Measurements from ENCODE around the gene KRT34.
"Not testable (repeated sequence)": the region's sequence is repeated elsewhere in the genome, so short reads cannot be mapped to it uniquely, and the experiment has no call there.

KRT34 gene

DNA sequence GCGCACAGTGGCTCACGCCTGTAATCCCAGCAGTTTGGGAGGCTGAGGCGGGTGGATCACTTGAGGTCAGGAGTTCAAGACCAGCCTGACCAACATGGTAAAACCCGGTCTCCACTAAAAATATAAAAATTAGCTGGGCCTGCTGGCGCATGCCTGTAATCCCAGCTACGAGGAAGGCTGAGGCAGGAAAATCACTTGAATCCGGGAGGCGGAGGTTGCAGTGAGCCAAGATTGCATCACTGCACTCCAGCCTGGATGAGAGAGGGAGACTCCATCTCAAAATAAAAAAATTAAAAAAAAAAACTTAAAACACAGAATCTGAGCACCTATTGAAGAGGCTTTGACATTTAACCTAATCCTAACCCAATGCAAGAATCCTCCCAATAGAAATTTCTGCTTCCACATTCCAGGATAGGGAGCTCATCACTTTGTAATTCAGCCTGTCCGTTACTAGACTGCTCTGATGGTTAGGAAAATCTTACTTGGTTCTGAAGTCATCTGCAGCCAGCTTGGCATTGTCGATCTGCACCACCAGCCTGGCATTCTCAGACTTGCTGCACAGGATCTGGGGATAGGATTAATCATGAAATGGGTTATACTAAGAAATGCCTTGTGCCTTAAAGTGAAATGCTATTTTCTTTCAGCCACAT is 14.6 kb downstream of the KRT34 start:
- no peak overlapping the region for H3K4me3 ChIP-seq (ENCODE audit: low read depth, low read length)

DNA sequence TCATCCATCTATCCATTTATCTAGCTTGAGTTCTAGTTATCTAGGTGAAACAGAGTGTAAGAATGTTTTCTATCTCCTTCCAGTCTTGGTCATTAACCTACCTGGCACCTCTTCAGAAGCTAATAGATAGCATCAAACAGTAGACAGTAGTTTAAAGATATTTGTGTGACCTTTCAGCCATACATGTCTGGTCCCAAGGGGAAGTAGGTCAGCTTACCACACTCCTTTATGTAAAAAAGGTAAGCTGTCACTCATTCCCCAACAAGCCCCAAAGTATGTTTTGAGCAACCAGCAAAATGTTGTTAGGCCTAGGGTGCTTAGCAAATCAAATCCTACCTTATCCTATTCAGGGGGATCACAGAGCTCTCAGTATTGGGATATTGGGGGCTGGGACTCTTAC is 16.0 kb downstream of the KRT34 start:
- H3K4me3 ChIP-seq (ENCODE audit: low read depth, low read length), result no peak overlapping the region

DNA sequence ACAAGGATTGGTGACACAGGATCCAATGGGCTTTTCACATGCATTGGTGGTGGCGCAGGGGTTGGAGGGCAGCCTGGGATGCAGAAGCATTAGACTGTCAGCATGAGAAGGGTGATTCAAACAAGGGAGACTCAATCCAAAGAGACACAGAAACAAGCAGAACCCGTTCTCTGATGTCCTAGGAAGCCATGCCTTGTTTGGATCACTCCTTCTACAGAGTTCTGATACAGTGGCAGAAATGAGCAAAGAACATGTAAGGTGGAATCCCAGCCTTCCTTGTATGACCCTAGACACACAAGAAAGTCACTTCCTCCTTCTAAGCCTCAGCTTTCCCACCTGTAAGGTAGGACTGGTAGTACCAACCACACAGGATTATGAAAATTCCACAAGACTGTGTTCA is 18.2 kb downstream of the KRT34 start:
- H3K4me3 ChIP-seq (ENCODE audit: low read depth, low read length), result no peak overlapping the region

DNA sequence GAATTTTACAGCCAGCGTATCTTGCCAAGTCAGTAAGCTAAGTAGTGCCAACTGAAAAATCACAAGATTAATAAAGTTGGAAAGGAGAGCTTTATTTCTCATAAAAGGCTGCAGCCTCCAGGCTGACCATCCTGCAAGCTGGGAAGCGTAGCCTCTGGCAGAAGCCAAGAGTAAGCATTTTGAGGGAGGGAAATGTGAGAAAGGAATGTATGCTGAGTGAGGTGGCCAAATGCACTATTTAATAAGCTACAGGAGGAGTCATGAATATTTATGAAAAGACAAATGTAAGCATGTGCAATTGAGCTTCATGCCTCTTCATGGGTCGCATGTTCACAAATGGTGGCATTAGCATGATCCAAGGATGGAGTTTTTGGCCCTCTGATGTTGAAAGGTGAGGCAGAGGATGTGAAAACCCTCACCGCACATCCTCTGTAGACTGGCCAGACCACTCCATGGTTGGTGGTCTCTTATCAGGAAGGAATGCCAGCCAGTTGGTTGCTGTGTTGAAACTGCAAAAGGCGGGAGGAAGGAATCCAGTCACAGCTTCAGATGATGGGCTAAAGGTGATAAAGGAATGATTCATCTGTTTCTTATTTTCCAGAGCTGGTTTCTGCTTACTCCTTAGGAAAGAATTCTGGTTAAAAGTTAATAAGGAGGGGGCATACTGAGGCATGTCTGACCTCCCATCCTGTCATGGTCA is 21.7 kb downstream of the KRT34 start:
- H3K4me3 ChIP-seq (ENCODE audit: low read depth, low read length), result no peak overlapping the region

DNA sequence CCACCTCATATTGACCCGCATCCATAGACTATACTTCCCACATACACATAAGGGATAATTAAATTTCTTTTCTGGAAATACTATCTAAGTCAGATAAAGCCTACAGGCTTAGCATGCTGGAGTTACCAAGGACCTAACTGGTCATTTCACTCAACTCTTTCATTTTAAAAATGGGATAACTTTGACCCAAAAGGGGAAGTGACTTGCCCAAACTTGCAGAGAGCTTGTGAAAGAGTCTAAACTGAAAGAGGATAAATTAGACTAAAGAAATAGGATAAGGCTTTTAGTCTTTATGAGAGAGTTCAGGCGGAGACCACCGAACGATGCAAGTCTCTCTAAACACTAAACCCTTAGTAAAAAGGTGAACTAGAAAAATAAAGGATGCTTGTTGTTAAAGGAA is 27.6 kb downstream of the KRT34 start:
- H3K4me3 ChIP-seq (ENCODE audit: low read depth, low read length), result no peak overlapping the region

DNA sequence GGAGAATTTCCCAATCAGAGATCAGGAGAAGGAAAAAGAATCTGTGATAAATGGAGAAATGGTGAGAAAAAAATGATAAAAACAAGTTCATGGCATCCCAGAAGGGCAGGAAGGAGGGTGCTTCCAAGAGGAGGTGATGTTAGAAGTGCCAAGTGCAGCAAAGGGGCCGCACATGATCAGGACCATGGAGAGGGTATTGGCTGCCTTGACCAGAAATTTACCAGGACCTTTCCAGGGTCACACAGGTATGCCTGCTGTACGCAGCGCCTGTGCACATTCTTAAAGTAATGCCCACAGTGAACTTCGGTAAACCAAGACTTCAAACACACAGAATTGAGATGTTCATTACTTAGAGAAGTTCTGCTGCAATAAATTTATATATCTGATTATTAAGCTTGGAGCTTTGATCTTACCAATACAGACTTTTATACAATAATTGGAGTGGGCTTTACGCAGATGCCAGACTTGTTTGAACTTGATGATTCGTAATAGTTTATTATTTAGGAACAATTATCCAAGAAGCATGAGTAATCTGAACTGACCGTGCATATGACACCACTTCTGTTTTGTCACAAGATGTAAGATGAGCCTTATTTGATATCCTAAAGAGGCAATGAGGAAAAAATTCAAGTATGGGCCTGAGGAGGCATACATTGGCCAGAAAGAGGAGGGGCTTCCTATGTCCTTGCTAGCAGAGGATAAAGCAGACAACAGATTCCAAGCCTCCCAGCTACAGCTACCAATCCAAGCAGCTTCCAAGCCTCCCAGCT is 29.3 kb downstream of the KRT34 start:
- H3K4me3 ChIP-seq (ENCODE audit: low read depth, low read length), result no peak overlapping the region

DNA sequence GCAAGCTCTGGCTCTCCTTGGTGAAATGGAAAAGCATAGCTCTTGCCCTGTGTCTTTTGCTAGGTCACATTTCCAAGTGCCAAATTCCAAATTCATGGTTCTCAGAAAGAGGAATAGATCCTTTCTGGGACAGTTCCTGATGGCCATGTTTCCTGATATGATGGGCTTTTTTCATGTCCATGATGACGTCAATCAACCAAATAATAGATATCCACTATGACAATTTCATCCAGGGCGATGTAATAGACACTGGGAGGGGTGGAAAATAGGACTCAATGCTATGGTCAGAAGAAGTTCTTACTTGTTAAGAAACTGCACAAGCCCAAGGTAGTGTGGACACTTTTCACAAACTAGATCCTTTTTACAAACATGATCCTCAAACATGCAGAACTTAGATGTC is 30.9 kb downstream of the KRT34 start:
- H3K4me3 ChIP-seq (ENCODE audit: low read depth, low read length), result no peak overlapping the region

DNA sequence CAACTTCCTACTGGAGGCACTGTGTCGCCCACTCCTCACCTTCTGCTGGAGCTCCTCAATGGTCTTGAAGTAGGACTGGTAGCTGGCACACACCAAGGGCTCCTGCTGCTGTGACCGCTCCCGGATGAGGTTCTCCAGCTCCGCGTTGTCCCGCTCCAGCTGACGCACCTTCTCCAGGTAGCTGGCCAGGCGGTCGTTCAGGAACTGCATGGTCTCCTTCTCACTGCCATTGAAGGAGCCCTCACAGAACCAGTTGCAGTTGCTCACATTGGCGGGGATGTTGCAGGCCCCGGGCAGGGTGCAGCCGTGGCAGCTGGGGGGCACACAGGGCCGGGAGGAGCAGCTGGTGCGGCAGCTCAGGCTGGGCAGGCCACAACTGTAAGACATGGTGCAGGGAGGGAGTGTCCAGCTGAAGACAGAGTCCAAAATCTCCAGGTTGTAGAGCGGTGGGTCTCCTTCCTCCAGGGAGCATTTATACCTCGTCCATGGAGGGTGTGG is 31.7 kb downstream of the KRT34 start, which contains the start of gene KRT33A:
Gene KRT33A, minus strand, starts transcription at position 448 of the 498 bp plus-strand sequence. Its CDS starts 61 bp downstream, at position 387.
- not testable (repeated sequence) for H3K4me3 ChIP-seq (ENCODE audit: low read depth, low read length)

DNA sequence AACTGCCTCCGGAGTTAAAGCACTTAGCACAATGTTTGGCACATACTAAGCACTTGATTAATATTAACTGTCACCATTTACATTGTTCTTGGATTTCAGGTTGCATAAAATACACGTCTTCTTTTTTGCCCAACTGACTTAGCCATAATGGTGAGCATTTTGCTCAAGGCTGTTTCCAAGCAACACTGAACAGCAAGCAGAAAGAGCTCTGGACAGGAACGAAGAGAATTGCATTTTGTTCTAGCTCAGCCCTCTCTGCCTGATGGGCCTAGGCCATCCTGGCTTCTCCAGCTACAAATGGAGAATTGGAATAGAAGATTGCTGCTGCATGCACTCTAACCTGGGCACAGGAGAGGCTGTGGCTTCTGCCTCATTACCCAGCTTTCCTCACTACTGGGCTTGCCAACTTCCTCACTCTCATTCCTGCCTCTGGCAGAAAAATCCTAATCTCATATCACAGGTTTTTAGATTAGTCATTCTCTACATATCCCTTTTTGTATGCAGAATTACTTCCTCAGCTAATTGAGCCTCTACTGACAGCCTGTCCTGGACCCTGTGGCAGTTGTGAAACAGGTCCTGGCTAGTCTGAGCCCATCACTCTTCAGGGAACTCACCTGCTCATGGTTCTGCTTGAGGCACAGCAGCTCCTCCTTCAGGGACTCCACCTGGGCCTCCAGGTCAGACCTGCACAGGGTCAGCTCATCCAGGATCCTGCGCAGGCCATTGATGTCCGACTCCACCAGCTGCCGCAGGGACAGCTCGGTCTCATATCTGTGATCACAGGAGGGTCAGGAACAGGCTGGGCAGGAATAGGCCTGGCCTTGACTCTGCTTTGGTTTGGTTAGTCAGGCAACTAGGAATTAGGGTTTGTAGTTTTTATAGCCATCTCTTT is 34.0 kb downstream of the KRT34 start:
- no peak overlapping the region for H3K4me3 ChIP-seq (ENCODE audit: low read depth, low read length)

DNA sequence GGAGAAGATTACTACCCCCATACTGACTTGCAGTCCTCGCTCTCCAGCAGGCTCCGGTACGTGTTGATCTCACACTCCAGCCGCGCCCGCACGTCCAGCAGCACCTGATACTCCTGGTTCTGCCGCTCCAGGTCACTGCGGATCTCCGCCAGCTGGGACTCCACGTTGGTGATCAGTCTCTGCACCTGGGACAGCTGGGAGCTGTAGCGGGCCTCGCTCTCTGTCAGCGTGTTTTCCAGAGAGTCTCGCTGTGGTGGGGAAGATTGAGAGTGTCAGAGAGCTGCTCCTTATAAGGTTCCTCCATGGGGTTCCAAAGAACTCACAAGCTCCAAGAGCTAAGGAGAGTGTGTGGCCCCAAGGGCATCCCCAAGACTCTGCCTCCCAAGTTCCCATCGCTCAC is 35.7 kb downstream of the KRT34 start:
- H3K4me3 ChIP-seq (ENCODE audit: low read depth, low read length), result not testable (repeated sequence)

DNA sequence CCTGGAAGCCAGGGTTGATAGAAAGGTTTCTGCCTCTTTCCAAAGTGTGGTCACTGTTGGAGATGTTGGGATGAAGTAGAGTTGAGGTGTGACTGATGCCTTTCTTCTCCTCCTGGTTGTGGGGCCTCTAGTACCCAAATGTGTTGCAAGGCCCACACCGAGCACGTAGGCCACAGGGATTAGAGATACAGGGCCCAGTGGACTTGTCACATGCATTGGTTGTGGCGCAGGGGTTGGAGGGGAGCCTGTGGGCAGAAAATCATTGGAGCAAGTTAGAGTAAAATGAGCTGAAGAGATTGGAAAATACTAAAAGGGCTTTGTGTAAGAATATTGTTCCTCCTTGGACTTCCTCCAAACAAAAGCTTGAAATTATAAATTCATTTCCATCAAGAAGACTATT is 36.1 kb downstream of the KRT34 start:
- no peak overlapping the region for H3K4me3 ChIP-seq (ENCODE audit: low read depth, low read length)

DNA sequence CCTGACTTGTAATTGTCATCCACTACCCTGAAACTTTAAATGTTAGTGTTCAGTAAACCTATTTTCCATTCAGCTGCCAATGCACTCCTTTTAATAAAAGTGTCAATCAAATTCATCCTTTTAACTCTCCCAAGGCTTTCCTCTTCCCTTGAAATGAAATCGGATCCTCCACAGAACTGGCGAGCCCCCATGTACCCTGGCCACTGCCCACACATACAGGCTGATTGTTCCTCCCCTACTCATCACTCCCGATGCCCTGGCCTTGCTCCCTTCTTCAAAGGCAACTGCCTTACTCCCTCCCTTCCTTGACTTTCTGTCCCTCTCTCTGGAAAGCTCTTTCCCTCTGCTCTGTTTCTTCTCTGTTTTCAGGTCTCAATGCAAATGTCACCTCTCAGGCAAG is 39.1 kb downstream of the KRT34 start:
- H3K4me3 ChIP-seq (ENCODE audit: low read depth, low read length), result no peak overlapping the region

DNA sequence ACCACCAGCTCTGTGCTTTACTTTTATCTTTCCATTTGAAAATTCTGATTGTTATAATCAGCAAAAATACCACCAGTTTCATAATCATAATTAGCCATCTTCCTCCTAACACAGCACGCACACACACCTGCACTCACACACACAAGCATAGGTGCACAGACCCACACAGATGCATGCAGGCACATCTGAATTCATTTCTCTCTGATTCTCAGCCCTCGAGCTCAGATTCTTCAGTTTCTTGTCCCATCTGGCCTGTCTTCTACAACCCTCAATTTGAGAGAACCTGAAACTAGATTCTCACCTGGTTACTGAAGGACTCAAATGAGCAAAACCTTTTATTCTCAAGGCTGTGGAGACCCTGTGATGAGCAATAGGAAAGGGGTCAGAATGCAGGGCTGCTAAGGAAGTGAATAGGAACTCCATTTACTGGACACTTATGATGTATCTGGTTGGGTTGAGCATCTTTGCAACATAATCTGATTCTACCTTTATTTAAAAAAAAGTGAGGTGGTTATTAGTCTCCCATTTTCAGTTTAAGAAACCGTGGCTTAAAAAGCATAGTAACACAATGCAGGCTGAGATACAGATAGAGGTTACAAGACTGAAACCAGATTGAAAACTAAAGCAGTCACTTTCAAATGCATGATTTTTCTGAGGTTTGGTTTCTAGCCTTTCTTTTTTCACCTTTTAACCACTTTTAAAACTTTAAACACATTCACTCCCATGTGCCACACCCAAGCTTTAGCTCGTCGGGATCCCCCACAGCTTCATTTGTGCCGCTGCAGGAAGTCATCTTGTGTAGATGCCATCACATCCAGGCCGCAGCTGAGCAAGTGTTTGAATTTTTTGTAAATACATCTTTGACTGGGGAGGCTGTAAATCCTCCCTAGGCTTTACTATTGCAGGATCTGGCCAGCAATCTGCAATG is 40.9 kb downstream of the KRT34 start:
- no peak overlapping the region for H3K4me3 ChIP-seq (ENCODE audit: low read depth, low read length)

DNA sequence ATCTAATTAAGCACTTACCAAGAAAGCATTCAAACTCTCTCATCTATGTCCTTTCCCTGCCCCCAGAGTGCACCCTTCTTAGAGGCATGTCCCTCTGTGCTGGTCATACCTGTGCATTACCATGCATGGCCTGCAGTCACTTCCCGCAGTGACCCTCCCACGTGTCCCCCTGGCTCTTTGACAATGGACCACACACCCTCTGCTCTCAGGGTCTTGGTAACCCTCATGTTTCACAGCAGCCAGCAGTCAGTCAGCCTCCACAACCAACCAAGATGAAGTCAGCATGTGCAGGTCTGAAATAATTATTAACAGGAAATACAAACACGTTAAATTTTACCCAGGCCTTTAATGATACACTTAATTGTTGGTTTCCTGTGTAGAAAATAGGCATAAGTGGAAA is 41.6 kb downstream of the KRT34 start:
- H3K4me3 ChIP-seq (ENCODE audit: low read depth, low read length), result no peak overlapping the region

DNA sequence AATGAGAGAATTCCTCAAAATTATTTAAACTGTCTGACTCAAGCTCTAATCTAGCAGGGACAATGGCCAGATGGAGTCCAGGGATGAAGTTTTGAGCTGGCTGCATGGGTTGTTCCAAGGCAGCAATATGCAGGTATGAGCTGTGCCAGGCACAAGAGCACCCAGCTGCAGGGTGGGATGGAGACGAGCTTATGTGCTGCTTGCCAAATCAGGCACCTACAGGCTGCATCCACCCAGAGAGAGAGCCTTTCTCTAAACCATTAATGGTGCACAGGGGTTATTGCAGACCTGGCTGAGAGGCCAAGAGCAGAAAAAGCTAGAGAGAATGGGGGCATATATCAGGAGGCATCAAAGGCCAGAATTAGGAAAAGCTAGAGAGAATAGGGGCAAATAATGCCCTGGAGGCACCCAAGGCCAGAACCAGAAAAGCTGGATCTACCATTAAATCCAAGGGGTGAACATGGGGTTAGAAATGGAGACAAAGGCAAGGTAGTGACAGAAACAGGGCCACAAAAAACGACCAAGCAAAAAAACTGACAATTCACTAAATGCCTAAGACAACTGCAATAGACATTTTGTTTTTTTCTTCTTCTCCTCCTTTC is 42.4 kb downstream of the KRT34 start:
- no peak overlapping the region for H3K4me3 ChIP-seq (ENCODE audit: low read depth, low read length)

DNA sequence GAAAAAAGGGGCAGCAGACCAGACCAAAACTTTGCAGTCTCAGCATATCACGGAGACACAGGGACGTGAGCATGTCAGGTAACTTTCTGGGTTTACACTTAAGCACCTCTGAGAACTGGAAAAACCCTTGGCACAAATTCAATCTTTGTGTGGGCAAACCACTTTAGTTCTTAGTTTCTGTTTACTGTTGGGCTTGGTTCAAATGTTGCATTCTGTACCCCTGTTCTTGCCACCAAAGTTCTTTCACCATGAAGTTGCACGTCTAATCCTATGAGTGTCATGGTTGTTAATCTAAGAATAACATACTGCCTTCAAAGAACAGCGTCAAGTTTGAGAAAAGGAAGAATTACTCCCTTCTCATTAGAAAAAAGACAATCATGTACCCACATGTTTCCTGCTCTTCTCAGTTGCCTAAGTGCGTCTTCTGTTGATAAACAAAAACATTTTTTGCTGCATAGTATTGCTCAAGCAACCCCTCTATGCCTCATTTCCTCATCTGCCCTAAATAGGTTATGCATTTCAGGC is 43.1 kb downstream of the KRT34 start:
- no peak overlapping the region for H3K4me3 ChIP-seq (ENCODE audit: low read depth, low read length)

DNA sequence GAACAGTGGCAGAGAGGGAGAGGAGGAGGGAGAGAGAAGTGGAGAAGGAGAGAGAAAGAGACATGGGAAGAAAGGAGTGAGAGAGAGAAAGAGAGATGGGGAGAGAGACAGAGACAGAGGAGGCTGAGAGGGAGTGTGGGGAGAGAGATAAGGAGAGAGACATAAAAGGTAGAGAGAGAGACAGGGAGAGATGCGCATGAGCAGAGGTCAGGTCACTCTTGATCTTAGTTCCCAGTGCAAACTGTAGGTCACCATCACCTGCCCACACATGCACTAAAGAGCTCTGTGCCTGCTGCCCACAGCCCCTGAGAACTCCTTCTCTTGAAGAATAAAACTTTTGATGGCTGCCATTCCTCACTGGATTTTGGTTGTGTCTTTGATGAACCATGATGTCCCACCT is 46.4 kb downstream of the KRT34 start:
- H3K4me3 ChIP-seq (ENCODE audit: low read depth, low read length), result no peak overlapping the region

DNA sequence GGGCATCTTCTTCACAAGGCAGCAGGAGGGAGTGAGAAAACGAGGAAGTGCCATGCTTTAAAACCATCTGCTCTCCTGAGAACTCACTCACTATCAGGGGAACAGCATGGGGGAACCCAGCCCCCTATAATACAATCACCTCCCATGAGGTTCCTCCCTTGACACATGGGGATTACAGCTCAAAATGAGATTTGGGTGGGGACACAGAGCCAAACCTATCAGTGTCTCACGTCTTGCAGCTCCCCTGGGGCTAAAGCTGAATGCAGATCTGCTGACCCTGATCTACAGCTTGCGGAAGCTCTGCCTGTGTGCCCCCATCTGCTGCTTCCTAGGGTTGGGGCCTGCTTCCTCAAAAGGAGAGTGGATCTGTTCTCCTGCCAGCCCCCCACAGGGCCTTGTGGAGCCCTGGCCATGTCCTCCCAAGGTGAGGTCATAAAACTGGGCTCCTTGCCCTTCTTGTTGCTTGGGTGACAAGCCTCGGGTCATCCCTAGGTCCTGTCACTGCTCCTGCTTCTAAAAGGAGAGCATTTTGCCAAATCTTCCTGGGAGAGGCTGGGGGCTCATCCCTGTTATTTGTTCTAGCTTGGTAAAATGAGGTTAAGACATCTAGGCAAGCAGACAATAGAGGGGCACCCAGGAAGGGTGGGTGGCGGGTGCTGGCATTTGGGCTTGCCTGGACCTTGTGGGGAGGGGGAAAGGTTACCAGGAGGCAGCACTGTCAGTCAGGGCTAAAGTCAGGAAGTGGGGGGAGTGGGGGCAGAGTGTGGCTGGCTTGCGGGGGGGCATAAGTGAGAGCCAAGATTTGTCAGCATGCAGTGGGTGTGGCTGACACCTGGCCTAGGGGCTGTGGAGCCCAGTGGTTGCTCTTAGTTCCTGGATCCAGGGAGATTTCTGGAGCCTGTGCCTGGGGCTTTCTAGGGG is 47.5 kb downstream of the KRT34 start:
- no peak overlapping the region for H3K4me3 ChIP-seq (ENCODE audit: low read depth, low read length)
